ENCODE data around the gene SDHB. TPM values are rescaled to one million over a fixed set of nuclear protein-coding genes. Genes with fewer than 3 reads are reported as not detected.
A peak's percentile ranks its signal among the peaks of the same experiment; 100 is the strongest.

Gene SDHB
- total RNA-seq, 1 experiment from 2014 or later = 70.1 TPM

DNA sequence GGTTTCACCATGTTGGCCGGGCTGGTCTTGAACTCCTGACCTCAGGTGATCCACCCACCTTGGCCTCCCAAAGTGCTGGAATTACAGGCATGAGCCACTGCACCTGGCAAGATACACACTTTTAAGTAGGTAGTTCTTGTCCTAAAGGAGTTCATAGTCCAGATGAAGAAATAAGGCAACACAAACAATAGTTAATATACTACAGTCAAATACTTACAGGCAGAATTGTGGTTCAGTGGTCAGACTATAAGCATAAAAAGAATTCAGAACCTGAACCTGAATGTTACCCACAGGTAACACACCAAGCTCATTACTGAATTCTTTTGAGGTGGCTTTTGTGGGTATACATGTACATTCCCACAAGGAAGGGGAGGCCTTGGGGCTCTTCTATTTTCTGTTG lies 1.8 kb downstream of the SDHB start:
- Mint-ChIP-seq H3K4me3 (ENCODE audit: low read depth, unreplicated experiment) (no peak overlapping the region), H3K36me3 (ENCODE audit: insufficient read depth, unreplicated experiment) (peaks cover 15% of the 10 kb centered on the region)

DNA sequence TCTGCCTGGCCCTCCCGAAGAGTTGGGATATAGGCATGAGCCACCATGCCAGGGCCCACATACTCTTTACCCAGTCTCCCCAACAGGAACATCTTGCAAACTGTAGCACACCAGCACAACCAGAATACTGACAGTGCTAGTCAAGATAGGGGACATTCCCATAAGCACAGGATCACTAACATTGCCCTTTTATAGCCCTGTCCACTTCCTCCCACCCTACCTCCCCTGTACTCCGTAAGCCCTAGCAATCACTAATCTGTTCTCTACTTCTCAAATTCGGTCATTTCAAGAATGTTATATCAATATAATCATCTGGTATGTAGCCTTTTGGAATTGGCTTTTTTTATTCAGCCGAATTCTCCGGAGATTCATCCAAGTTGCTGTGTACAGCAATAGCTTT lies 5.9 kb downstream of the SDHB start:
- no peaks in the 10 kb centered on the region for H3K4me1 Mint-ChIP-seq (ENCODE audit: low read depth, unreplicated experiment)
- peaks cover under 1% of the 10 kb centered on the region for H3K36me3 Mint-ChIP-seq (ENCODE audit: insufficient read depth, unreplicated experiment)
- TF ChIP-seq, protein P1, sequence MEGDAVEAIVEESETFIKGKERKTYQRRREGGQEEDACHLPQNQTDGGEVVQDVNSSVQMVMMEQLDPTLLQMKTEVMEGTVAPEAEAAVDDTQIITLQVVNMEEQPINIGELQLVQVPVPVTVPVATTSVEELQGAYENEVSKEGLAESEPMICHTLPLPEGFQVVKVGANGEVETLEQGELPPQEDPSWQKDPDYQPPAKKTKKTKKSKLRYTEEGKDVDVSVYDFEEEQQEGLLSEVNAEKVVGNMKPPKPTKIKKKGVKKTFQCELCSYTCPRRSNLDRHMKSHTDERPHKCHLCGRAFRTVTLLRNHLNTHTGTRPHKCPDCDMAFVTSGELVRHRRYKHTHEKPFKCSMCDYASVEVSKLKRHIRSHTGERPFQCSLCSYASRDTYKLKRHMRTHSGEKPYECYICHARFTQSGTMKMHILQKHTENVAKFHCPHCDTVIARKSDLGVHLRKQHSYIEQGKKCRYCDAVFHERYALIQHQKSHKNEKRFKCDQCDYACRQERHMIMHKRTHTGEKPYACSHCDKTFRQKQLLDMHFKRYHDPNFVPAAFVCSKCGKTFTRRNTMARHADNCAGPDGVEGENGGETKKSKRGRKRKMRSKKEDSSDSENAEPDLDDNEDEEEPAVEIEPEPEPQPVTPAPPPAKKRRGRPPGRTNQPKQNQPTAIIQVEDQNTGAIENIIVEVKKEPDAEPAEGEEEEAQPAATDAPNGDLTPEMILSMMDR (IDR thresholded peaks at IDR 0.05; ENCODE audit: unreplicated experiment) = no peak
- CTCF ChIA-PET = no interaction called here
- H3K9me3 Mint-ChIP-seq (ENCODE audit: low read depth, unreplicated experiment) = no peaks in the 10 kb centered on the region
- H3K27ac Mint-ChIP-seq (ENCODE audit: unreplicated experiment) = no peak overlapping the region
- intact Hi-C loops (cut with micrococcal nuclease; ENCODE audit: unreplicated experiment) = no loop called here
- DNase-seq = no peak
- H3K27me3 Mint-ChIP-seq (ENCODE audit: unreplicated experiment) = no peaks in the 10 kb centered on the region
- no TSS peak for BruUV-seq (replicated peaks)
- H3K4me3 Mint-ChIP-seq (ENCODE audit: low read depth, unreplicated experiment) = no peak overlapping the region

More for the DNA sequence above, 1.8 kb downstream of the SDHB start:
- no peaks in the 10 kb centered on the region for H3K4me1 Mint-ChIP-seq (ENCODE audit: low read depth, unreplicated experiment)
- CTCF ChIA-PET = no interaction called here
- DNase-seq = no peak
- H3K27ac Mint-ChIP-seq (ENCODE audit: unreplicated experiment) = no peak overlapping the region
- H3K9me3 Mint-ChIP-seq (ENCODE audit: low read depth, unreplicated experiment) = no peaks in the 10 kb centered on the region
- no TSS peak for BruUV-seq (replicated peaks)
- intact Hi-C loops (cut with micrococcal nuclease; ENCODE audit: unreplicated experiment) = no loop called here
- TF ChIP-seq, protein P1 (IDR thresholded peaks at IDR 0.05; ENCODE audit: unreplicated experiment) = no peak
- H3K27me3 Mint-ChIP-seq (ENCODE audit: unreplicated experiment) = no peaks in the 10 kb centered on the region

DNA sequence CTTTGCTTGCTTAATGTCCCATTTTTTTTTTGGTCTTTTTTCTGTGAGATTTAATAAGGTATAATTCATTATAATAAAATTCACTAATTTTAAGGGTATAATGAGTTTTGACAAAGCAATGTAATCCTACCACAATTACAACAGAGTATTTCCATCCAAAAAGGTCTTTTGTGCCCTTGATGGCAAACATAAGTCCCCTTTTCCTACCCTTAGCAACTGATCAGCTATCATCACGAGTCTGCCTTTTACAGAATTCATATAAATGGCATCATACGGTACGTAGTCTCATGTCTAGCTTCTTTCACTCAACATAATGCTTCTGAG lies 7.5 kb downstream of the SDHB start:
- H3K27me3 Mint-ChIP-seq (ENCODE audit: unreplicated experiment) = no peaks in the 10 kb centered on the region
- peaks cover 14% of the 10 kb centered on the region for H3K36me3 Mint-ChIP-seq (ENCODE audit: insufficient read depth, unreplicated experiment)
- no peaks in the 10 kb centered on the region for H3K9me3 Mint-ChIP-seq (ENCODE audit: low read depth, unreplicated experiment)
- intact Hi-C loops (cut with micrococcal nuclease; ENCODE audit: unreplicated experiment) = no loop called here
- H3K4me3 Mint-ChIP-seq (ENCODE audit: low read depth, unreplicated experiment) = no peak overlapping the region
- TF ChIP-seq, protein P1 (IDR thresholded peaks at IDR 0.05; ENCODE audit: unreplicated experiment) = no peak
- H3K27ac Mint-ChIP-seq (ENCODE audit: unreplicated experiment) = no peak overlapping the region
- no peak for DNase-seq
- CTCF ChIA-PET = interaction anchor here (1.0 kb wide), 1 partner anchor 94 kb away, joined by 4 read pairs; no protein-coding TSS in a partner anchor
- BruUV-seq (replicated peaks) = no TSS peak
- no peaks in the 10 kb centered on the region for H3K4me1 Mint-ChIP-seq (ENCODE audit: low read depth, unreplicated experiment)

DNA sequence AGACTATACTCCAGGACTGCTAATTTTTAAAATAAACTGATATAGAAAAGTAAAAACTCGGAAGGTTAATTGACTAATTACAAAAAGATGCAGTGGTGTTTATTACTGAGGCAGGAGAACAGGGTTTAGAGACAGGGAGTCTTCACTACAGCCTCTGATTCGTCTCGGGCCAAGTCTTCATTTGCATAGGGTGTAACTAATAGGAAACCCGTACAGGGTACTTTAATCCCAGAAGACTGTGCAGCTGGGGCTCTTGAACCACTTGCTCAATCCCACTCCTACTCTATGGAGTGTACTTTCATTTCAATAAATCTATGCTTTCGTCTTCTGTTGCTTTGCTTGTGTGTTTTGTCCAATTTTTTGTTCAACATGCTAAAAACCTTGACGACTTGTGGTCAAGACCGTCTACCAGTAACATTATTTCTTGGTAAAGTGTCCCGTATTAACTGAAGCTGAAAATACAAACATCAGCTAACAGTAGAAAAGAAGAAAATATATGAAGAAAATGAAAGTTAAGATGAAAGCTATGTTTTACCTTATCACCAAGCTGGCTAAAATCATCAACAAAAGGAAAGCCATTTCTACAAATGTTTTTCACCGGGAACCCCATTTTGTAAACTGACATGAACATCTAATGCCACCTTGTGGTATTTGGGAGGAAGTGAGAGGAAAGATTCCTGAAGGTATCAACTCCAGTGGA lies 8.0 kb downstream of the SDHB start:
- DNase-seq = no peak
- Mint-ChIP-seq H3K27ac (ENCODE audit: unreplicated experiment) (no peak overlapping the region), H3K27me3 (ENCODE audit: unreplicated experiment) (no peaks in the 10 kb centered on the region), H3K36me3 (ENCODE audit: insufficient read depth, unreplicated experiment) (peaks cover 14% of the 10 kb centered on the region), H3K9me3 (ENCODE audit: low read depth, unreplicated experiment) (no peaks in the 10 kb centered on the region), H3K4me3 (ENCODE audit: low read depth, unreplicated experiment) (no peak overlapping the region), H3K4me1 (ENCODE audit: low read depth, unreplicated experiment) (no peaks in the 10 kb centered on the region)
- no TSS peak for BruUV-seq (replicated peaks)
- intact Hi-C loops (cut with micrococcal nuclease; ENCODE audit: unreplicated experiment) = loop anchor here (2.0 kb wide), 1 partner anchor 95 kb away; no protein-coding TSS in a partner anchor
- TF ChIP-seq, protein P1 (IDR thresholded peaks at IDR 0.05; ENCODE audit: unreplicated experiment) = peak; percentile 28
- CTCF ChIA-PET = interaction anchor here (1.0 kb wide), 1 partner anchor 94 kb away, joined by 4 read pairs; no protein-coding TSS in a partner anchor
